Right lobe of liver (tissue), 6 donors: ENCODE results near the gene ENTR1. TPM values are rescaled to one million over a fixed set of nuclear protein-coding genes. Genes with fewer than 3 reads are reported as not detected.

Experiments used
- ATAC-seq, 4 donors: fragments of 200-7000 bp; cut with Tn5 transposase; one replicate each; pipeline ENCODE4 v1.9.1; 2020; ENCODE audit warnings: mild to moderate bottlenecking in 4 of 4, moderate library complexity in 4 of 4
- DNase-seq, 3 donors: peaks; one replicate each; pipeline ENCODE4 v3.0.0-alpha.2; 2020
- H3K27ac ChIP-seq, 3 donors: fragments of 200-600 bp; one replicate each; pipeline ENCODE4 v1.8.0; 2022
- H3K27me3 ChIP-seq, 2 donors: fragments of 200-600 bp; one replicate each; pipeline ENCODE4 v1.8.0; 2022
- H3K36me3 ChIP-seq, 4 donors: fragments of 200-600 bp; sonication (generic) in 1 of 4; one replicate each; pipeline versions ENCODE4 v1.5.1 to v1.8.0; 2017 to 2022; ENCODE audit warnings: control low read depth in 1 of 4
- H3K4me1 ChIP-seq, 4 donors: fragments of 200-600 bp; sonication (generic) in 1 of 4; one replicate each; pipeline versions ENCODE4 v1.5.1 to v1.8.0; 2017 to 2022; ENCODE audit warnings: control low read depth in 1 of 4
- H3K4me3 ChIP-seq, 3 donors: fragments of 200-600 bp; one replicate each; pipeline ENCODE4 v1.8.0; 2022
- H3K9me3 ChIP-seq, 4 donors: fragments of 200-600 bp; sonication (generic) in 1 of 4; one replicate each; pipeline versions ENCODE4 v1.5.1 to v1.8.0; 2017 to 2022; ENCODE audit warnings: control low read depth in 1 of 4
- POLR2A ChIP-seq: fragments of 450-650 bp; IDR thresholded peaks from one replicate; pipeline ENCODE4 v1.6.1; 2017; ENCODE audit warnings: antibody characterized with exemption, mild to moderate bottlenecking
- WGBS: methylation state at CpG from one replicate; pipeline ENCODE4 v1.1.6; 2018; ENCODE audit warnings: low coverage, low lambda C conversion rate; ENCODE audit not compliant: insufficient coverage; ENCODE audit errors: missing lambda C conversion rate; 5-methylcytosine and 5-hydroxymethylcytosine counted together
- intact Hi-C, 2 donors: fragments of 100-400 bp; cut with DNase I; formaldehyde crosslinking; loops; one replicate each; pipeline versions ENCODE4 v1.11.2 to v1.14.1; 2022
- total RNA-seq, 6 experiments: library from RNA; depleted of rRNA in 2 of 6; stranded (reverse); fragments of >200 nt in 2 of 6; fragmentation: NEBNext Ultra II Directional in 3 of 6; extraction: Animal tissue kit (Norgen Biotek cat#: 25700) in 3 of 6; gene quantifications; one replicate each; pipeline versions ENCODE4 v1.1.0 to v1.2.4, GENCODE V29; 2016 to 2023
- TF ChIP-seq, protein P1 (sequence below), 4 donors: fragments of 200-600 bp in 3 of 4; fragments of 450-650 bp in 1 of 4; IDR thresholded peaks; one replicate each; pipeline versions ENCODE4 v1.5.1 to v1.8.0; 2016 to 2022; ENCODE audit warnings: antibody characterized with exemption in 4 of 4, mild to moderate bottlenecking in 2 of 4
- donor health status: DM: no; HTN: yes; CAD: no.
- donor health status: DM: no; HTN: no; CAD: no.
- donor health status: DM: no; HTN: no; CAD: no.
- donor health status: DM: no; HTN: yes; CAD: no.
- donor health status: DM: no; HTN: yes; CAD: no.

Gene ENTR1
- total RNA-seq, 6 experiments from 2014 or later: 27.9 to 53.5 (median 35.4) TPM

DNA sequence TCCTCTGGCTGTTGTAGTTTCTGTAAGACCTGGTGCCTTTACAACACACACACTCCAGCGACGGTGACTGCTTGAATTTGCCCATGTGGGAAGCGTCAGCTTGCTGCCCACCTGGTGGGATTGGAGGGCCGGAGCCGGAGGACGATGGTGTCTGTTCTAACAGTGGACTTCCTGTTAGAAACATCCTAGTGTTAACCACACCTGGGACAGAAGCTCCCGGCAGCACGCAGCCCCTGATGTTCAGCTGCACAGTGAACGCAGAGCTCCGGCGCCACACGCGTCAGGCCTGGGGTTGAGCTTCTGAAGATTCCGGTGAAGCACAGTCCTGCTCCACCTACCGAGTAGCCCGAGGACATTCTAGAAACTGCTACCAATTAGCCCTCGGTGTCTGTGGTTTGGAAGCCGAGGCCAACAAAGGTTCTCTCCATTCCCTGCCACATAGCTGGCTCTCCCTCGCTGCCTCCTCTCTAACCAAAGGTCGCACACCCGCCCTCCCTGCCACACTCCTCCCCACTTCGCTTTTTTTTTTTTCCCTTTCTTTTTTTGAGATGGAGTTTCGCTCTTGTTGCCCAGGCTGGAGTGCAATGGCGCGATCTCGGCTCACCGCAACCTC is 14.4 kb upstream of the ENTR1 start:
- 100% methylated on average over 4 of the region's 27 CpGs for WGBS
- no peaks in the 10 kb centered on the region for H3K27me3 ChIP-seq
- H3K4me3 ChIP-seq: no peak overlapping the region
- DNase-seq (no peak), ATAC-seq (peak in 1 of 4 donors; percentile 73)
- peaks cover 0 to 54% (median 25%) of the 10 kb centered on the region in 4 donors for H3K36me3 ChIP-seq
- no peaks in the 10 kb centered on the region for H3K4me1 ChIP-seq
- TF ChIP-seq POLR2A: no peak
- TF ChIP-seq, protein P1, sequence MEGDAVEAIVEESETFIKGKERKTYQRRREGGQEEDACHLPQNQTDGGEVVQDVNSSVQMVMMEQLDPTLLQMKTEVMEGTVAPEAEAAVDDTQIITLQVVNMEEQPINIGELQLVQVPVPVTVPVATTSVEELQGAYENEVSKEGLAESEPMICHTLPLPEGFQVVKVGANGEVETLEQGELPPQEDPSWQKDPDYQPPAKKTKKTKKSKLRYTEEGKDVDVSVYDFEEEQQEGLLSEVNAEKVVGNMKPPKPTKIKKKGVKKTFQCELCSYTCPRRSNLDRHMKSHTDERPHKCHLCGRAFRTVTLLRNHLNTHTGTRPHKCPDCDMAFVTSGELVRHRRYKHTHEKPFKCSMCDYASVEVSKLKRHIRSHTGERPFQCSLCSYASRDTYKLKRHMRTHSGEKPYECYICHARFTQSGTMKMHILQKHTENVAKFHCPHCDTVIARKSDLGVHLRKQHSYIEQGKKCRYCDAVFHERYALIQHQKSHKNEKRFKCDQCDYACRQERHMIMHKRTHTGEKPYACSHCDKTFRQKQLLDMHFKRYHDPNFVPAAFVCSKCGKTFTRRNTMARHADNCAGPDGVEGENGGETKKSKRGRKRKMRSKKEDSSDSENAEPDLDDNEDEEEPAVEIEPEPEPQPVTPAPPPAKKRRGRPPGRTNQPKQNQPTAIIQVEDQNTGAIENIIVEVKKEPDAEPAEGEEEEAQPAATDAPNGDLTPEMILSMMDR (IDR thresholded peaks at IDR 0.05): no peak
- no peaks in the 10 kb centered on the region for H3K9me3 ChIP-seq
- intact Hi-C loops: no loop called here
- H3K27ac ChIP-seq: no peak overlapping the region

DNA sequence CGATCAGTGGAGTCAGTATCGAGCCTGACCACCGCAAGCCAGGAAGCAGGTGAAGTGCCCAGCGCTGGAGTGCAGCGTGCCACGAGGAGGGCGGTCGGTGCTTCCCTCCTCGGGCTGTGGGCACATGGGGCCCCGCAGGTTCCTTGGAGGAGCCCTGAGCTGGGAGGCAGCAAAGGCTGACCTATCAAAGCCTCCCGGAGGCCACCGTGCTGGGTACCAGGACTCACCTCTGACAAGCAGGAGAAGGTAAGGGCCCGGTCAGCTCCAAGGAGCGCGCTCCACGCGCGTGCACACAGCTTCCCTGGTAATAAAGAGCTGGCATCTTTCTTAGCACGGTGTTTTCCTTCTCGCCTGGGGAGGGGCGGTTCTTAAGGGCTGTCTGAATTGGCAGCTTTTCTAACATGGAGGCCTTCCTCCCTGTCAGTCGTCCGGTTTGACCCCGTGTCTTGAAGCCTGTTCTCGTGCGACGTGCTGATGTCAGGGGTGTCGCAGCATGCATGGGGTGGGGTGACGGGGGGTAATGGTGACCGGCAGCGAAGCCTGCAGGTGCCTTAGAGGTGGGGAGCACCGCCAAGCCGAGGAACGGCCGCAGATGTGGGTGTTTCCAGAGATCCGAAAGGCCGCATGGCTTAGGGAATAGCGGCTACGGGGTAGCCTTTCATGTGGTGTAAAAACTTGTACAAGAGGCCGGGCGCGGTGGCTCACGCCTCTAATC is 13.2 kb upstream of the ENTR1 start:
- no peaks in the 10 kb centered on the region for H3K9me3 ChIP-seq
- no peak overlapping the region for H3K4me3 ChIP-seq
- peaks cover 0 to 62% (median 31%) of the 10 kb centered on the region in 4 donors for H3K36me3 ChIP-seq
- ATAC-seq (no peak), DNase-seq (no peak)
- no peak for TF ChIP-seq POLR2A
- TF ChIP-seq, protein P1 (IDR thresholded peaks at IDR 0.05): no peak
- no peaks in the 10 kb centered on the region for H3K27me3 ChIP-seq
- H3K4me1 ChIP-seq: no peaks in the 10 kb centered on the region
- no peak overlapping the region for H3K27ac ChIP-seq
- 97% methylated on average over 12 of the region's 43 CpGs for WGBS
- intact Hi-C loops: no loop called here

DNA sequence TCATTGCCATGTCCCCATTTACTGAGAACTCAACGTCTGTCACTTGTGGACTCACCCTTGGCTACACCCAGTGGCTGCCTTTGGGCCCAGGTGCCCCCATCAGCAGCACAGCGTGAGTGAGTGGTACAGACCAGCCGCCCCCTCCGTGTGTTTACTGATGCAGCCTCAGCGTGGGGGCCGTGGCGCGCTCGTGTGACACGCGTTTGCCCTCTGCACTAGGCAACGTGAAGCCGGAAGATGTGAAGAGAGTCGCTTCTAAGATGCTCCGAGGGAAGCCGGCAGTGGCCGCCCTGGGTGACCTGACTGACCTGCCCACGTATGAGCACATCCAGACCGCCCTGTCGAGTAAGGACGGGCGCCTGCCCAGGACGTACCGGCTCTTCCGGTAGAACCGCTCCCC is 12.5 kb upstream of the ENTR1 start:
- ATAC-seq (no peak), DNase-seq (no peak)
- no peak overlapping the region for H3K4me3 ChIP-seq
- no peaks in the 10 kb centered on the region for H3K27me3 ChIP-seq
- intact Hi-C loops: no loop called here
- no peak for TF ChIP-seq POLR2A
- TF ChIP-seq, protein P1 (IDR thresholded peaks at IDR 0.05): no peak
- no peak overlapping the region for H3K27ac ChIP-seq
- H3K9me3 ChIP-seq: no peaks in the 10 kb centered on the region
- H3K36me3 ChIP-seq: peaks cover 0 to 67% (median 33%) of the 10 kb centered on the region in 4 donors
- peaks cover 0 to 1% (median under 1%) of the 10 kb centered on the region in 4 donors for H3K4me1 ChIP-seq
- 96% methylated on average over 5 of the region's 26 CpGs for WGBS

DNA sequence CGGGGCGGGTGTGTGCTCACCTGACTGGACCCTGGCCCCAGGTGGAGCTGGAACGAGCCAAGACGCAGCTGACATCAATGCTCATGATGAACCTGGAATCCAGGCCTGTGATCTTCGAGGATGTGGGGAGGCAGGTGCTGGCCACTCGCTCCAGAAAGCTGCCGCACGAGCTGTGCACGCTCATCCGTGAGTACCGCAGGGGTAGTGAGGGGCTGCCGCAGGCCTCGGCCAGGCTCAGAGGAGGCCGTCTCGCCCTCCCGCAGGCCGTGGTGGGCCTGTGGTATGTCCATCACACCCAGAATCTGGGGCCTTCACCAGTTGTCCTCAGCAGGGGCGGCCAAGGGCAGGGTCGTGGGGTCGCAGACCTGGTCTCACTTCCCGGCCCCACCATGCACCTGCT is 11.4 kb upstream of the ENTR1 start:
- Histone ChIP-seq H3K27ac (no peak overlapping the region), H3K27me3 (no peaks in the 10 kb centered on the region), H3K36me3 (peaks cover 5 to 73% (median 38%) of the 10 kb centered on the region in 4 donors), H3K4me1 (peaks cover 0 to 8% (median 2%) of the 10 kb centered on the region in 4 donors), H3K9me3 (no peaks in the 10 kb centered on the region), H3K4me3 (no peak overlapping the region)
- intact Hi-C loops: no loop called here
- no peak for TF ChIP-seq POLR2A
- no peak for DNase-seq
- no CpG with 5 or more reads among the region's 21 CpGs for WGBS
- ATAC-seq: no peak

DNA sequence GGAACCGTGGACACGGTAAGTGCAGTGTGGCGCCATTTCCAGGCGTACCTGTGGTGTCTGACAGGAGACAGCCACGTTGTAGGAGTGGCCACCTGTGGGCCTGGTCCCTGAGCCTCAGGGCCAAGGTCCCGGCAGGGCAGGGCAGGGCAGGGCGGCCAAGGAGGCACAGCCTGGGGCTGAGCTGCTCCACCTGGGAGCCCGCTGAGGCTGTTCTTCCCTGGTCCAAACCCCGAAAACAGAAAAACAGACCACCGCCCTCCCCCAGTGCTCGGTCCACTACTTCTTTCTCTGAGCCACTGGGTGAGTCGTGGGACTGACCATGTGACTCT is 8.6 kb upstream of the ENTR1 start:
- no peak for TF ChIP-seq POLR2A
- peaks cover 5 to 87% (median 47%) of the 10 kb centered on the region in 4 donors for H3K36me3 ChIP-seq
- H3K27me3 ChIP-seq: no peaks in the 10 kb centered on the region
- H3K27ac ChIP-seq: peak overlapping the region in 2 of 3 donors; percentile 71 to 91
- intact Hi-C loops: no loop called here
- ATAC-seq: no peak
- no peak for DNase-seq
- WGBS: 100% methylated on average over 2 of the region's 12 CpGs
- no peaks in the 10 kb centered on the region for H3K9me3 ChIP-seq
- H3K4me3 ChIP-seq: no peak overlapping the region
- H3K4me1 ChIP-seq: peaks cover 0 to 8% (median 2%) of the 10 kb centered on the region in 4 donors
